ENCODE measurements around the gene CAT.

Gene CAT

DNA sequence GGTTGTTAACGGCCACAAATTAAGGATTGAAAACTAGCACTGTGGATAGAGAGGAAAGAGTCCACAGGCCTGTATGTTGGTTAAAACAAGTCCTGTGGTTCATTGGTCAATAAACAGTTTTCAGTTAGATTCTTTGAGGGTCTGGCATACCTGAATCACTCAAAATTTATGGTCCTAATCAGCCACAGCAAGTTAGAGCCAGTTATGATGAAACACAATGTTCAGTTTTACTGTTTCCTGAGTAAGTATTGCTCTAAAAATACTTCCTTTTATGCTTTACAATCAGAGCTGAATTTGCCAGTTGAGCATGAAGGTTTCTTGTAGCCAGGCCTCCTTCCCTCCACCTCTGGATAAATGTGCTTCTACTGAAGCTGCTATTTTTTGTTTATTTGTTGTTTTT is 12.9 kb upstream of the CAT start:
- DNase-seq: no peak

DNA sequence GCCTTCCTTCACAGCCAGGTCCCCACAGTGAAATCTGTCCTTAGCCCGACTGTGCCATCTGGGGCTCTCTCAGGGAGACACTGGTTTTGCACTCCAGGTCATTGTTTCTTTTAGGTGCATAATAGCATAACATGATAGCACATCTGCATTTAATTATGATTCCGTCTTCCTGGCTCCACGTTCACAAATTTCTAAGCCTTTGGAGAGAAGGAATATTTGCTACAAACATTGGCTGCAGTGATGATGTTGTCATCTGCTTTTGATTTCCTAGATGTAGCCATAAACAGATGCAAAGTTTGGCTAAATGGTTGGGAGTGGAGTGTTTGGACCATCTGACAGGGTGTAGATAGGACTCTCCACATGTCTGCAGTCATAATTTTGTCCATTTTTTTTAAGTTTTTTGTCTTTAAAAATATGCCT is 12.0 kb upstream of the CAT start:
- no peak for DNase-seq

DNA sequence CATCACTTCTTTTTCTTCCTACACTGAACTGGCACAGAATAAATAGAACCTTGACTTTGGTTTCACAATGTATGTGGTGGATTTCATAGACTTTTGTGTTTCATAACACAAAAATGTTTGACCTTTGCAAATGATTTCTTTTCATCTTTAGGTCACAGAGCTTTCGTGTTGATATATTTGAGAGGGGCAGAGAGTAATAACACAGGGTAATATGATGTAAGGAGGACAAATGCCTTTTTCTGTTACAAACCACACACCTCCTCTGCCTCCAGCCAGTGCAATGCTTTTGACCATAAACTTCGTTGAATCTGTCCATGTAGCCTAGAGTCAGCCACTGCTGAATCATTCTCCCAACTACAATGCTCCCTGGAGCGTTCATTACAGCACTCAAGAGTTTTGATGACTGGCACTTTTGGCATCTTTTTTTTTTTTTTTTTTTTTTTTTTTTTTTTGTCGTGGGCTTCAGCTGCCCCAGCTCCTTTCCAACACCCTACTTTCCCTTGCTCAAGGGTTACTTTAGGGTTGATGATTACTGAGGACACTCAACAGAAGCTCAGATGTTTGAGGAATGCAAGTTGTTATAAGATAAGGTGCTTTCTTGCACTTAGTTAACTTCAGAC is 11.4 kb upstream of the CAT start:
- DNase-seq: no peak

DNA sequence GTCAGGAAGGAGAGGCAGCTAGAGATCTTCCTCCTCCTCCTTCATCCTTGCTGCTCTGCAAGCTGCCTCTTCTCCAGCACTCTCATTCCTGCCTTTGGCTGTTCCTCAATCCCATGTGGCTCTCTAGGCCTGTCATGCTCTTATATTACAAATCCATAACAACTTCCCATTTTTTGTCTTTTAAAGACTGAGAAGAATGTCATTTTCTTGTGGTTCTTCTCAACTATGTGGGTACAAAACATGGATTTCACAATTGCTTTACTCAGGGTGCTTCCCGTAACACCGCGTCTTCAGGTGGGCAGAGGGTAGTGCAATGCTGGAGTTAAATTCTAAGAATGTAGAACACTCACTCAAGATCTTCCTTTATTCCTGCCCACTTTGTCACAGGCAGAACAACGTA is 6.8 kb upstream of the CAT start:
- DNase-seq: no peak

DNA sequence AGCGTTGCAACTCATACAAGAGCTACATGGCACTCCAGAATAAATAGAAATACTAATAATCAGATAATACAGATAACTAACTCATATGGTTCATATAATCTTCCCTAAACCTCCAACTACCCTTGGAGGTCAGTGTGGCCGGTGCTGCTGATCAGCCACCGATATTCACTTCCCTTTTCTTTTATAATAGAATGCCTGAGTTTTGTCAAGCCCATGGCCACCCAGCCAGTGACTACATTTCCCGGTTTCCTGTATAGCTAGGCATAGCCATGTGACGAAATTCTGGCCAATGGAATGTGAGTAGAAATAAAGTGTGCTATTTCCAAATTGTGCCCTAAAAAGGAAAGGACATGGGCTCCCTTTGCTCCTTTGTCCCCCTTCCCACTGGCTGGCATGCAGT is 5.9 kb upstream of the CAT start:
- no peak for DNase-seq

DNA sequence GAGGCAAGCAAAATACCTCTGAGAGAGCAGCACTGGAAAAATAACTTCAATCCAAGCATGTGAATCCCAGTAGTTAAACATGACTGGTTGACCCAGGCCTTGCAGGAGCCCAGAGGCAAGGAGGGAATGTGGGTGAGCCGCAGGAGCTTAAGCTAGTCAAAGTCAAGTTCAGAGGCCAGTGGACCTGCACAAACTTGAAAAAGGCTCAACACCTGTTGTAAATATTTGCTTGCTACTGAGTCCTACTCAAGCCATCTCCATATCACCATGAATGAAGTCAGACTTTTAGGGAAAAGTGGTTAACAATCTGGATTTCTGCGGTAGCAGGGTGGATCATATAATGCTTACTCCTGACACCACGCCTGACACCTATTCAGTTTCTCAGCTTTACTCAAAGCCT is 4.8 kb upstream of the CAT start:
- DNase-seq: no peak

DNA sequence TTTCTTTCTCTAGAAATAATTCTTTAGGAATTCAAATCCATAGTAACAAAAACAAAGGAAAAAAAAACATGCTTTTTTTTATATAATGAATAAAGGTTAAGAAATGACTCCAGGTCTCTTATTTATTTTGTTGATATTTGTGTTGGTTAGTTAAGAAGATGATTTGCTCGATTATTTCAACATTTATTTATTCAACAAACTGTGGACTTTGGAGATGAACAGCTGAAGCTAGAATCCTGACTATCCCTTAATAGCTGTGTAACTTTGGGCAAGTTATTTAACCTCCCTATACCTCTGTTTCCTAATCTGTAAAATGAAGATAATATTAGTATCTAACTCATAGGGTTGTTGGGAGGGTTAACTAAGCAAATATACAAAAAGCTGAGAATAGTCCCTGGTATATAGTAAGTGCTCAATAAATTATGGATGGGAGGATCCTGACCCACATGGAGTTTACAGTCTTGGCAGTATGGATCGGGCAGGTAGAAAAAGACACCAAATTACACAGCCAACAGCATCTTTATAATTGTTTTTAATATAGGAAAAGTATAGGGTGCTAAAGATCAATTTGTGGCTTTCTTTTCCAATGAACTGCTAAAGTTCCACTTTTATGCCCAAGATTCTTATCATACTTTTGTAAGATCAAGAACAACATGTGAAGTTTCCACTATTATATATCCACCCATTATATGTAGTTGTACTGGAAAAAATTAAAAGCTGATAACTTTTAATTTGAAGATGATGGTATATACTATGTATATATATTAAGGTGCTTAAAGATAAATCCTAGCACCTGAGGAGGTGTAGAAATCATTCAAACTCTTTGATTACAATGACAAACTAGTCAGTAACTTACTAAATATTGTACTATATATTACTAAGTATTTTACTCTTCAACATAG is 1.3 kb upstream of the CAT start:
- DNase-seq: no peak

DNA sequence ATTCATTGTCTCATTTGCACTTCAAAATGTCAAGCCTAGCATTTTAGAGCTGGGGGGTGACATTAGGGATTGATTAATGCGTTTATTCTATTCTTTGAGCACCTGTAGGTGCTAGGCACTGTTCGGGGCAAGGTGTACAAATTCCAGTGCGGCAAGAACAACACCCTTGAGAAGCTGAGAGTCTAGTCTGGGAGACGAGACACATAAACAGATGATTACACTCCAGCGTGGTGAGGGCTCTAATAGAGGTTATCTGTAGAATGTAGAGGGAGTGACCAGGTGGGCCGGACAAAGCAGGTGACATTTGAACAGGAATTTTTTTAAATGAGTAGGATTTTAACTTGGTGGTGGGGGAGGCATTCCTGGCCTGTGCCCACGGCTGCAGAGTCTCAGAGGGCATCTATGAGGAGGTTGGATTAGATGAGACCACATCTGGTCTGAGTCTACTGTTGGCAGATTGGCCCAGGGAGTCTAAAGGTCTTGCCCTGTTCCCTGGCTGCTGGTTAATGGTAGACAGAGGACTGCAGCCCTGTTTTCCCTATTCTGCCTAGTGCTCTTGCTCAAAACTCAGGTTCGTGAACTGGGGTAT is 970 bp downstream of the CAT start:
- no peak for DNase-seq

DNA sequence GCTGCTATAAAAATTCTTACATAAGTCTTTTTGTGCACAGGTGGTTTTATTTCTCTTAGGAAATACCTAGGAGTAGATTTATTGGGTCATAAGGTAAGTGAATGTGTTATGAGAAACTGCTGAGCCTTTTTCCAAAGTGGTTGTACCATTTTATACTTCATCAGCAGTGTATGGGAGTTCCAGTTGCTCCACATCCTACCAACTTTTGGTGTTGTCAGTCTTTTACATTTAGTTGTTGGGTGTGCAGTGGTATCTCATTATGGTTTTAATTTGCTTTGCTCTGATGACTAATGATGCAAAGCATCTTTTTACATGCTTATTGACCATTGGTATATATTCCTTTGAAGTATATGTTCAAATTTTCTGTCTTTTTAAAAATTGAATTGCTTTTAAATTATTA is 3.1 kb downstream of the CAT start:
- DNase-seq: no peak

DNA sequence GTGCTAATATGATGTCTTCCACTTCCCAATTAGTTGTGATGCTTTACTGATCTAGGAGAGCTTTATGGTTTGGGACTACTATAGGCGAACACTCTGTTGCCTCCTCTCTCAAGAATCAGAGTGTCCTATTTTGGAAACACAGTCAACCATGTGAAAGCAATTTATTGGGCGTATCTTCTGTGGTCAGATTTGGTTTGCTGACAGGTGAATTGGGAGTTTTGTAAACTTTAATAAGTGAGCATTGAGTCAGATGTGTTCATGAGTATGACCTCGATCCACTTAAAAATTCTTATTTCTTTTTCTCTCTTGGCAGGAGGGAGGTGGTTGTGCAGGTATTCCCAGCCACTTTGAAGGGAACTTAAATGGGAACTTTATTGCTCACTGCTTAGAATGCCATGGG is 4.4 kb downstream of the CAT start:
- no peak for DNase-seq

DNA sequence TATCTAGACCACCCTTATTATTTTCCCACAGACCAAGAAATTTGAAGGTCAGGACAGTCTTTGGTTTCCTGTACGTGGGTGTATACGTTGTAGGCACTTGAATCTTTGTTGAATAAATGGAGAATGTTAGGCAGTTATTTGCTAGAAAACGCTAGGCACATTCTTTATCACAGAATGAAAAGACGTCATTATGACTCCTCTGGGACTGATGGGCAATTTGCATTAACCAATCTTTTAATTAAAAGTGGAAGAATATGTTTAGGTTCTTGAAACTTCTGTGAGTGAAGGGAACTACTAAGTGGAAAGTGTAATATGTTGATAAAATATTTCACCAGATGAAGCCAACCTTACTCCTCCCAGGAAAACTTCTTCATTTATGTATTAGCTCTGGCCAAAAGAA is 5.7 kb downstream of the CAT start:
- no peak for DNase-seq

DNA sequence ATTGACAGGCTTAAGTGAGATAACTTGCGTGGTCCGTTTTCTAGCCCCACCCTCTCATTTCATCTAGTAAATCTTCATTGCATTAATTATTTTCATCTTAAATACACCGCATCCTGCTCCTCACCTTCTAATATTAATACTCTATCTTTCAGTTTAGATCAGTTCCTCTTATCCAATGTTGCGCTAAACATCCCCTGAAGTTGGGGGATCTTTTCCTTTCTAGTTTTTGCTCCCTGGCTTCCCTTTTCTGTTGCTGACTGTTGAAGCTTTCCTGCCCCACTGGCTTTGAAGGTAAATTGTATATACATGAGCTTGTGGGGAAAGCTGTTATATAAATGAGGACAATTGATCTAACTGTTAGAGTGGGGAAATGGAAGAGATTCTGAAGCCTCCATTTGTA is 7.2 kb downstream of the CAT start:
- no peak for DNase-seq

DNA sequence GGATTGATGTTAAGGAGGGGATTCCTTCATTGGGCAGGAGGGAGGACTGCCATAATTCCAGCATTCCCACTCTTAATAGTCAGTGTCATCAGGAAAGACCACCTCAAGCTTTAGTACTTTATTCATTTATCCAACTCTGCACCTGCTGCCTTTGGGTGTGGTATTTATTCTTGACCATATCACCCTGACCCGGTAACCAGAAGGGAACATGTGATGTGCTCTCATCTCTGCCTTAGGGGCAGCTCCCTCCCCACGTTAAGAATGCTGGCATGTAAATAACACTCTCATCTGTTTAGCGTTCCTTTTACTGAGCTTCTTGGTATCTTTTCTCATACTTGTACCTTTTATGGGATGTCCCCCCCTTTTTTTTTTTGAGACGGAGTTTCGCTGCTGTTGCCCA is 7.7 kb downstream of the CAT start:
- no peak for DNase-seq

DNA sequence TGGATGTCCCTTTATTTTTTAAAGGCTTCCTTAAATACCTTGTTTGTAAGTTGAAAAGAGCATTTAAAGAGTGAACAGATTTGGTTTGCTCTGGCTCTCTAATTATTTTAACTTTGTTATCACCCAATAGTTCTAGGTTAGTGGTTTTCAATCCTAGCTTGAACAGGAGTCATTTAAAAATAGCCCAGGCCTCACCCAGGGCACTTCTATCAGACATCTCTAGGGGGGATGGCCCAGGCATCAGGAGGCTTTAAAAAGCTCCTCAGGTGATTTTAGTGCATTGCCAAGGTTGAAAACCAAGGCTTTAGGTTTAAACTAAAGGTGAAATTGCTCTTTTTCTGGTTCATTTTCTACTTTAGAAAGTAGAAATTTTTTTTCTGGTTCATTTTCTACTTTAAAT is 8.3 kb downstream of the CAT start:
- no peak for DNase-seq

DNA sequence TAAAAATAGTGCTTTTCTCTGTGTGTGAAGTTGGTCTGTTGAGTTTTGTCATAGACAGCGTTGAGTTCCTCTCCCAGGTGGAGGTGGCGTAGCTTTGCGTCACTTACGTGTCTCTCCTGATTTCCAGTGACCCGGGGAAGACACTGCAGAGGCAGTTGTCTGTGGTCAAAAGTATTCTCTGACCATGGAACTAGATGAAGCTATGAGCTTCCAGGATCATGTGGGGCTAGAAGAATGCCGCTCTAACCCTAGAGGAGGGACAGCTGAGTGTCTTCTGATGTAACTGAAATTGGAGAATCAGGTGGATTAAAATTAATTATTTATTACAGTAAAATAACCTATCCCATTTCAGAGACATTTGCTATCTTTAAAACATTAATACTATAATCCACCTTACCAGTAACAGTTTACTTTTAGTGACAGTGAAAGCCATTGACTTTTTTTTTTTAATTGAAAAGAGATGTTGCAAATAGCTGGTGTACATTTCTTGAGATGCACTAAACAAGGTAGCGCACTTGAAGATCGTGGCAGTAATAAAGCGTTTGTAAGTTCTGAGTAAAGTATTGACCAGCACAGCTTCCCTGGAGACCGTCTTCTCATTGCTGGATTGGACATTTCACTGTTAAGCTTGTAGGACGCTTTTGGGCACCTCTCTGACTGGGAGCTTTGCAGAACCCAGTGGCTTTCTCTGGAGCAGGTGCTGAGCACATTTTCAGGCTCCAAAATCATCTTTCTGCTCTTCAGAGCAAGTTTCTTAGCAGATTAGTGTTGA is 9.7 kb downstream of the CAT start:
- DNase-seq: no peak

DNA sequence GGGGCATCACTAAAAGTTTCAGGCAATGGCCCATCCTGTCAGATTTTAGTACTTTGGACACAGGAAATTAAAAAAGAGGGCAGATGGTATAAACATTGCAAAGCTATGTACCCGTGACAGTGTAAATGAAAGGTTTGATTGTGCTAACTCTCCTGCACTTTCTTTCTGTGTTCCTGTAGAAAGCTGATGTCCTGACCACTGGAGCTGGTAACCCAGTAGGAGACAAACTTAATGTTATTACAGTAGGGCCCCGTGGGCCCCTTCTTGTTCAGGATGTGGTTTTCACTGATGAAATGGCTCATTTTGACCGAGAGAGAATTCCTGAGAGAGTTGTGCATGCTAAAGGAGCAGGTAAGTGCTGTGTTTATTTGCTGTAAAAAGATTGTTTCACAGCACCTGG is 10.3 kb downstream of the CAT start:
- DNase-seq: no peak

DNA sequence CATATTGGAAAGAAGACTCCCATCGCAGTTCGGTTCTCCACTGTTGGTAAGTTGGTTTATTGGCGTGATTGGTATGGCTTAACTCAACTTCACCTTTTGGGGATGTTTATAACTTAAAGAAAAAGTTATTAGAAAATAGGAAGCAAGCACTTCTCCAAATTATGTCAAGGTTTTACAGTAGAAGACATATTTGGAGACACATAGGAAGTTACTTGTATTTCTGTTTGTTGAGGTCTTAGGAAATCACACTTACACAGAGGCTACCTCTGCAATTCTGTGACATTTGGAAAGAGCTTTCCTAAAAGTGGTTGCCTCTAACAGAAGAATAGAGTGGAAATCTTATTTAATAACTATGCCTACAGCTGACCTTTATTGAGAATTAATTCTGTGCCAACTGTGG is 12.3 kb downstream of the CAT start:
- DNase-seq: no peak

DNA sequence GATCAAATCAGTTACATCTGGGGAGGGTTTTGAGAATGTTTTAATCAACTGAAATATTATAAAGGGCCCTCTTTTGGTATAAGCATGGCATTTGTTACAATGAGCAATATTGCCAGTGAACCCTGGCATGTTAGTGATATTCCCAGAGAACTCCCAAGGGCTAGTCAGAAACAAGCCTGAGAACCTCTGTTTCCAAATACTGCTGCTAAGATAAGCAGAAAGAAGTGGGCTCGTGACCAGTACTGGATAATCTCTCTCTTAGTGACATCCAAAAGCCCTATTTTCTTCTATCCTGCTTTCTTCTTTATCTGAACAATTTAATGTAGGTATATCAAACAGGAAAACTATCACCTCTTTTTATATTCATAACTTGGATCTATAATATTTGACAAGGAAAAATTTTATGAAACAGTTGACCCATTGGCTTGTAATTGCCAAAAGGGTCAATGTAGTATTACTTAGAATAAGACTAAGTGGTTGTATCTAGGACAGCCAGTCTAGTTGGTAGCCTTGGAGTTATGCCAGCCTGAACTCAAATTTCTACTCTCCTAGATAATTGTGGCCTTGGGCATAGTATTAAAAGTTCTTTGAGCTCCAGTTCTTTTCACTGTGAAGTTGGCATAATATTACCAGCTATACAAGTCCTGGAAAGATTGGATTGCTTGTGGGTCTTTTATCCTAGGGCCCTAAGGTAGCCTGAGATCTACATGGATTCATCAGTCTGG is 15.7 kb downstream of the CAT start:
- peak; percentile 9 for DNase-seq

DNA sequence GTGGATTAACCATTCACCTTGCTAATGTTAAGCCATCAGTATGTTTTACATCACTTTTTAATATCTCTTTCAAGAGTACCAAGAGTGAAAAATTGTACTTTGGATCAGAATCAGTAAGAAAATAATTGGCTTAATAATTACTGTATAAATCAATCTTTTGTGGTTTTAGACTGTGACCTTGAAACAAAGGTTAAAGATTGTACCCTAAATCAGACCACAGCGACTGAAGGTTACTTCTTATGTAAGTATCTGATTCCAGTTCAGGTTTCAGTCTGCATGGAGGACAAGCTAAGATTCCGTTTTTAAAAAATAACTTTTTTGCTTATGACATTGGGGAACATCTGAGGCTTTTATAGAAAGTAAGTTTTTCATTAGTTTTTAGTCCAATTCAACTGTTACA is 18.9 kb downstream of the CAT start:
- DNase-seq: no peak

DNA sequence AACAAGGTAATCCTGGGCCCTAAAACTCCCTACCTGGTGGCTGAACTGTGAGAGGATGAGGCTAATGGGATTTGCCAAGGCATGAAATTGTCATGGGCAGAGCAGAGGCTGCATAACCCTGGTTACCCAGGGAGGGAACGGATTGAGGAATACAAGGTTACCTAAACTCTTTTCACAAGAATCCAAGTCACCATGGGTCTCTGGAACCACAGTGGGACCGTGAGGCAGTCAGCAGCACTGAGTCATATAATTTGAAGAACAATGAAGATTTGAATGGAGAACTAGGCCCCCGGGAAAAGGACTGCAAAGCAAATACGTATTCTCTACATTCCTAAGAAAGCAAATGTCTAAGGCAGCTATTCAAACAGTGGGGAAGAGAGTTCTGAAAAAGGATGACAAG is 19.8 kb downstream of the CAT start:
- DNase-seq: no peak

DNA sequence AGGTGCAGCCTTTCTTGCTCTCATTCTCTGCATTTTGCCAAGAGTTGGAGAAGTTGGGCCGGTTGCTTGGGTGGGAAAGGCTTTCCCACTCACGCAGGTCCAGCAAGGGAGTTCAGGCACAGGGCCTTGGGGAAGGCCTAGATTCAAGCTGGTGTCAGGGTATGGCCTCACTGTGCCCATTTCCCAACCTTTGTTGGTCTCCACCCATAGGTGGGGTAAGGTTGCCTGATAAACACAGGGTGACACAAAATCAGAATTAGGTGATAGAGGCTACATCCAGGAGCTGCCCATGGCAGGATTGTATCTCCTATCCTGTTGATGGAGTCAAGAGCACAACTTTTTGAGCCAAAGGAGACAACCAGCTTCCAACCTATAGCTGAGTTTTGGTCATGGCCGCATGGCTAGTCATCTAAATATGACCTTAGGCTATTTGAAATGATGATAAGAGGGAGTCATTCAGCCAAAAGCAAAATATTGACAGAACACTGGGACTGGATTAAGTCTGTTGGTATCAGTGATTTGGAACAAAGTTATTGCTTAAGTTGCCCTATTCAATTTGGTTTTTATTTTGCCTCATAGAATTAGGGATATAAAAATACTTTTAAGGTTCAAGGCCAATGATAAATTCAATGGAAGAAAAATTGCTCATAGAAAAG is 20.9 kb downstream of the CAT start:
- DNase-seq: no peak

DNA sequence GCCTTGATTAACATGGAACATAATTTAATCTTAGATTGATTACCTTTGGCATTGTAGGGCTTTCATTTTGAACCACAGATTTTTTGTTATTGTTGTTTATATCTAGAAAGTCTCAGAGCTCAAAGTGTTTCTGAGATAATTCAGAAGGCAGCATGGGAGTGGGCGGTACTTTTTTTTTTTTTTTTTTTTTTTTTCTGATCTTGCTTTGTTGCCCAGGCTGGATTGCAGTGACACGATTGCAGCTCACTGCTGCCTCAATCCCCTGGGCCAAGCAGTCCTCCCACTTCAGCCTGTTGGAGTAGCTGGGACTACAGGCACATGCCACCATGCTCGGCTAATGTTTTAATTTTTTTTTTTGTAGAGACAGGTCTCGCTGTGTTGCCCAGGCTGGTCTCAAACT is 21.5 kb downstream of the CAT start:
- DNase-seq: no peak
